Tibial nerve (tissue), 4 donors: ENCODE measurements around the gene NFASC. TPM values are rescaled to one million over a fixed set of nuclear protein-coding genes. Genes with fewer than 3 reads are reported as not detected.

ENCODE experiments used
- DNase-seq, 2 donors: peaks; one replicate each; pipeline ENCODE4 v3.0.0-alpha.2; 2019; ENCODE audit warnings: low spot score in 2 of 2
- H3K27ac ChIP-seq, 4 donors: fragments of 200-600 bp; sonication (generic) in 3 of 4; one replicate each; pipeline ENCODE4 v1.5.1; 2017 to 2019; ENCODE audit warnings: mild to moderate bottlenecking in 1 of 4
- H3K27me3 ChIP-seq, 2 donors: fragments of 200-600 bp; sonication (generic) in 1 of 2; one replicate each; pipeline versions ENCODE4 v1.5.1 to v1.6.0; 2017 to 2019
- H3K36me3 ChIP-seq, 3 donors: fragments of 200-600 bp; sonication (generic); one replicate each; pipeline ENCODE4 v1.5.1; 2018 to 2019
- H3K4me1 ChIP-seq, 4 donors: fragments of 200-600 bp; sonication (generic) in 3 of 4; one replicate each; pipeline ENCODE4 v1.5.1; 2017 to 2019
- H3K4me3 ChIP-seq, 4 donors: fragments of 200-600 bp; sonication (generic) in 3 of 4; one replicate each; pipeline ENCODE4 v1.5.1; 2017 to 2019; ENCODE audit warnings: mild to moderate bottlenecking in 1 of 4, moderate library complexity in 1 of 4
- H3K9me3 ChIP-seq, 4 donors: fragments of 200-600 bp; sonication (generic) in 3 of 4; one replicate each; pipeline ENCODE4 v1.5.1; 2017 to 2019
- EP300 ChIP-seq, 2 donors: sonication (generic); formaldehyde crosslinking; IDR thresholded peaks; one replicate each; pipeline ENCODE4 v1.6.1; 2017; ENCODE audit warnings: antibody characterized with exemption in 2 of 2, mild to moderate bottlenecking in 1 of 2
- POLR2A ChIP-seq, 2 donors: fragments of 450-650 bp; IDR thresholded peaks; one replicate each; pipeline ENCODE4 v1.6.1; 2017; ENCODE audit warnings: antibody characterized with exemption in 2 of 2, mild to moderate bottlenecking in 2 of 2, moderate library complexity in 2 of 2
- WGBS, 2 donors: methylation state at CpG; one replicate each; pipeline ENCODE4 v1.1.5; 2018; 5-methylcytosine and 5-hydroxymethylcytosine counted together
- total RNA-seq, 4 donors: library from RNA; depleted of rRNA; stranded (reverse); fragments of >200 nt; gene quantifications; one replicate each; pipeline ENCODE4 v1.1.0, GENCODE V29; 2016
- TF ChIP-seq, protein P1 (sequence below), 5 experiments: fragments of 200-600 bp in 3 of 5; fragments of 450-650 bp in 2 of 5; sonication (generic) in 3 of 5; IDR thresholded peaks; one replicate each; pipeline ENCODE4 v1.5.1; 2016 to 2019; ENCODE audit warnings: antibody characterized with exemption in 5 of 5, mild to moderate bottlenecking in 3 of 5, moderate library complexity in 2 of 5

Gene NFASC
- total RNA-seq, 4 donors from 2014 or later, result 69.9 to 112 (median 94.0) TPM

DNA sequence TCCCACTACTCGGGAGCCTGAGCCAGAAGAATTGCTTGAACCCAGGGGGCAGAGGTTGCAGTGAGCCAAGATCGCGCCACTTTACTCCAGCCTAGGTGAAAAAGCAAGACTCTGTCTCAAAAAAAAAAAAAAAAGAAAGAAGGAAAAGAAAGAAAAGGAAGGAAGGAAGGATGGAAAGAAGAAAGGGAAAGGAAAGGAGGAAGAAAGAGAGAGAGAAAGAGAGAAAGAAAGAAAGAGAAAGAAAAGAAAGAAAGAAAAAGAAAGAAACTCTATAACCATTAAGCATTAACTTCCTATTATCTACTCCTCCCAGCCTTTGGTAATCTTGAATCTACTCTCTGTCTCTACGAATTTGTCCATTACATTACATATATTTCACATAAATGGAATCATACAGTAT is 6.9 kb upstream of the NFASC start:
- no peak overlapping the region for H3K27ac ChIP-seq
- peaks cover 0 to 12% (median 0%) of the 10 kb centered on the region in 4 donors for H3K4me1 ChIP-seq
- H3K9me3 ChIP-seq, result no peaks in the 10 kb centered on the region
- WGBS, 2 donors, result 72 to 82% methylated on average over 4 of the region's 4 CpGs
- TF ChIP-seq POLR2A (IDR thresholded peaks at IDR 0.05) (no peak), EP300 (IDR thresholded peaks at IDR 0.05) (no peak)
- TF ChIP-seq, protein P1, sequence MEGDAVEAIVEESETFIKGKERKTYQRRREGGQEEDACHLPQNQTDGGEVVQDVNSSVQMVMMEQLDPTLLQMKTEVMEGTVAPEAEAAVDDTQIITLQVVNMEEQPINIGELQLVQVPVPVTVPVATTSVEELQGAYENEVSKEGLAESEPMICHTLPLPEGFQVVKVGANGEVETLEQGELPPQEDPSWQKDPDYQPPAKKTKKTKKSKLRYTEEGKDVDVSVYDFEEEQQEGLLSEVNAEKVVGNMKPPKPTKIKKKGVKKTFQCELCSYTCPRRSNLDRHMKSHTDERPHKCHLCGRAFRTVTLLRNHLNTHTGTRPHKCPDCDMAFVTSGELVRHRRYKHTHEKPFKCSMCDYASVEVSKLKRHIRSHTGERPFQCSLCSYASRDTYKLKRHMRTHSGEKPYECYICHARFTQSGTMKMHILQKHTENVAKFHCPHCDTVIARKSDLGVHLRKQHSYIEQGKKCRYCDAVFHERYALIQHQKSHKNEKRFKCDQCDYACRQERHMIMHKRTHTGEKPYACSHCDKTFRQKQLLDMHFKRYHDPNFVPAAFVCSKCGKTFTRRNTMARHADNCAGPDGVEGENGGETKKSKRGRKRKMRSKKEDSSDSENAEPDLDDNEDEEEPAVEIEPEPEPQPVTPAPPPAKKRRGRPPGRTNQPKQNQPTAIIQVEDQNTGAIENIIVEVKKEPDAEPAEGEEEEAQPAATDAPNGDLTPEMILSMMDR (IDR thresholded peaks at IDR 0.05), result no peak
- no peak for DNase-seq
- H3K4me3 ChIP-seq, result no peak overlapping the region
- no peaks in the 10 kb centered on the region for H3K27me3 ChIP-seq
- no peaks in the 10 kb centered on the region for H3K36me3 ChIP-seq

DNA sequence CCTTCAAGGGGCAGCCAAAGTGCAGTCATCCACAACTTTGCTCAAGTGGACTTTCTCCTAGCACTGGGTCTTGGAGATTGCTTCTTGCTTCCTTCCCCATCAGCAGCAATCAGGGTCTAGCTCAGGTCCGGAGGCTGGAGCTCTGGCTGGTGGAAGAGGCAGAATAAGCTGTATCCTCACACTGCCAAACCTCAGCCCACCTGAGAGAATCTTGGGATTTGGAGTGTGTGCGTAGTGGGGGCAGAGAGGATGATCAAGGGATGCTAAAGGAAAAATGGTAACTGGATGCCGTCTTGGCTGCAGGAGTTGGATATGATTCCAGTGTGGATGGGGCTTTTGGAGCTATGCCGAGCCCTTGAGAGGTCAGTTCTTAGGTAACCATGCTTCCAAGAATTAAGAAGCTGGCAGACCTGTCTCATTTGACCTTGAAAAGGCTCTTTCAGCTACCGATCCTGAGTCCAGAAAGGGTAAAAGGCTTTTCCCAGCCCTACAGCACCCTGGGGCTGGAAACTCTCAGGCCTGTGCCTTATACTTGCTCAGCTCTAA is 4.5 kb upstream of the NFASC start:
- H3K4me1 ChIP-seq, result peaks cover 0 to 20% (median under 1%) of the 10 kb centered on the region in 4 donors
- 80 to 84% methylated on average over 5 of the region's 5 CpGs for WGBS, 2 donors
- H3K4me3 ChIP-seq, result no peak overlapping the region
- no peaks in the 10 kb centered on the region for H3K9me3 ChIP-seq
- H3K27ac ChIP-seq, result no peak overlapping the region
- TF ChIP-seq EP300 (IDR thresholded peaks at IDR 0.05) (no peak), POLR2A (IDR thresholded peaks at IDR 0.05) (no peak)
- TF ChIP-seq, protein P1 (IDR thresholded peaks at IDR 0.05), result no peak
- H3K36me3 ChIP-seq, result no peaks in the 10 kb centered on the region
- DNase-seq, result no peak
- H3K27me3 ChIP-seq, result no peaks in the 10 kb centered on the region

DNA sequence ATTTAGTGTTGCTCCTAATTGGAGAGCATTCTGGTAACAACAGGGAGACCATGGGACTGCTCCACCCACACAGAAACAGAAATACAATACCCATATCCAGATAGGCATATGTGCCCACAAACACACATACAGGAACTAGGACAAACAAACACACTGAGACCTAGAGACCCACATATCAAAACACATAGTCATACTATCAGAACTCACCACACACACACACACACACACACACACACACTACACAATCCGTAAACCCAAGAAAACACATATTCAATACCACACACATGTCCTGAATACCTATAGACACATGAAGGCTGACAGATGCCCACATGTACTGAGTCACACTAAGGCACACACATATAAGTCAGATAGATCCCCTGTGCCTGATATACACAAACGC is 3.5 kb upstream of the NFASC start:
- no peak for TF ChIP-seq EP300 (IDR thresholded peaks at IDR 0.05)
- TF ChIP-seq POLR2A (IDR thresholded peaks at IDR 0.05), result no peak
- TF ChIP-seq, protein P1 (IDR thresholded peaks at IDR 0.05), result no peak
- Histone ChIP-seq H3K4me1 (peaks cover 0 to 27% (median 4%) of the 10 kb centered on the region in 4 donors), H3K9me3 (no peaks in the 10 kb centered on the region), H3K27me3 (no peaks in the 10 kb centered on the region), H3K4me3 (no peak overlapping the region), H3K36me3 (no peaks in the 10 kb centered on the region), H3K27ac (peak overlapping the region in 2 of 4 donors; percentile 74)
- WGBS, 2 donors, result 85 to 94% methylated on average over 2 of the region's 2 CpGs
- DNase-seq, result no peak

DNA sequence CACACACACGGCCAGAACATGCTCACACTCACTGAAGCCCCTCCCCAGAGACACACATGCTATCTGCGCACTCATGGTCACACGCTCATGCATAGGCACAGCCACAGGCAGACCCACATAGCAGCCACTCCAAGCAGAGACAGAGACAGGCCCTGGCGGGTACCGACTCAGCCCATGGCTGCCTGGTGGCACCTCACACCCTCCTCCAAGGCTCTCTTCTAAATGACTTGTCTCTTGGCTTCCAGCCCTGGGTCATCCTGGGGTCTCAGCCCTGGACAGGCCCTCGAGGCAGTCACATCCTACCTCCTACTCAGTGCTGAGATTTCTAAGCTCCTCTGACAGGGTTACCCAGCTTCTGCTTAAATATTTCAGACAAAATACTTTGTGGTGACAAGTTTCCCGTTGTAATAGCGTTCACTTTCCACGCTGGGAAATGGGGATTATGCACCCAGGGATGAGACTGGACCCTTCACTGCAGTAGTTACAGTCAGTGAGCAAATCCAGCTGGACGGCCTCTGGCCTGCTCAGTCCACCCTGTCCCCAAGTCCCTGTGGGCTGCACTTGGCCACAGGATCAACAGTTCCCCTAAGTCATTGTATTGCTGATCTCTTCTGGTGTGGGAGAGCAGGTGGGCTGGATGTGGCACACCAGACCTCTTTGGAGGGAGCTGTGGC is 2.9 kb upstream of the NFASC start:
- Histone ChIP-seq H3K27ac (peak overlapping the region in 3 of 4 donors; percentile 34 to 74 (median 74)), H3K4me1 (peaks cover 0 to 27% (median 4%) of the 10 kb centered on the region in 4 donors)
- 61 to 71% methylated on average over 10 of the region's 10 CpGs for WGBS, 2 donors

DNA sequence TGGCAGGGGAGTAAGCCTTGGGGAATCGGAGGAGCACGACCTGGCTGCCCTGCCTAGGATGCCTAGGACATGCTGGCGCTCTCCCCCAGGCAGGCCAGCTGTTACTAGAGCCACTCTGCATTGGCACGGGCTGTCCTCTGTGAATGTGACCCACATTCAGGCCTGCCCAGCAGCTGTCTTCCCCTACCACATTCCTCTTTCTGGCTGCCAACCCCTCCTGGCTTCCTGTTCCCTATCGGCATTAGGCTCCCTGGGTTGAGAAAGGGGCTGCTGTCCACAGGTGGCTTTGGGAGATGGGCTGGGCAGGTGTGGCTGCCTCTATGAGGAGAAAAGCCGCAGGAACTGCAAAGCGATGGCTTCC is 2.3 kb upstream of the NFASC start:
- Histone ChIP-seq H3K9me3 (no peaks in the 10 kb centered on the region), H3K4me1 (peaks cover 0 to 27% (median 4%) of the 10 kb centered on the region in 4 donors), H3K27me3 (no peaks in the 10 kb centered on the region), H3K27ac (peak overlapping the region in 3 of 4 donors; percentile 34 to 74 (median 74)), H3K4me3 (no peak overlapping the region), H3K36me3 (no peaks in the 10 kb centered on the region)
- no peak for DNase-seq
- whole genome bisulfite sequencing, 2 donors, result 69 to 70% methylated on average over 4 to 7 of the region's 7 CpGs
- no peak for TF ChIP-seq POLR2A (IDR thresholded peaks at IDR 0.05)
- peak in 1 of 2 donors; percentile 6 for TF ChIP-seq EP300 (IDR thresholded peaks at IDR 0.05)

More for the DNA sequence above, 2.9 kb upstream of the NFASC start:
- no peak for DNase-seq
- Histone ChIP-seq H3K27me3 (no peaks in the 10 kb centered on the region), H3K9me3 (no peaks in the 10 kb centered on the region), H3K36me3 (no peaks in the 10 kb centered on the region), H3K4me3 (no peak overlapping the region)
- TF ChIP-seq POLR2A (IDR thresholded peaks at IDR 0.05) (no peak), EP300 (IDR thresholded peaks at IDR 0.05) (no peak)
- TF ChIP-seq, protein P1 (IDR thresholded peaks at IDR 0.05), result no peak
